NCI-H345 treated with DMSO at 0.1 percent for 48 hours (cell line): ENCODE measurements around the gene DSC3.
"Not testable (repeated sequence)": the region's sequence is repeated elsewhere in the genome, so short reads cannot be mapped to it uniquely, and the experiment has no call there.

ENCODE experiments used
- DNase-seq: peaks from one replicate; lab custom pipeline; 2025; ENCODE audit not compliant: unreplicated experiment; lab: John Stamatoyannopoulos, UW

The DSC3 gene

DNA sequence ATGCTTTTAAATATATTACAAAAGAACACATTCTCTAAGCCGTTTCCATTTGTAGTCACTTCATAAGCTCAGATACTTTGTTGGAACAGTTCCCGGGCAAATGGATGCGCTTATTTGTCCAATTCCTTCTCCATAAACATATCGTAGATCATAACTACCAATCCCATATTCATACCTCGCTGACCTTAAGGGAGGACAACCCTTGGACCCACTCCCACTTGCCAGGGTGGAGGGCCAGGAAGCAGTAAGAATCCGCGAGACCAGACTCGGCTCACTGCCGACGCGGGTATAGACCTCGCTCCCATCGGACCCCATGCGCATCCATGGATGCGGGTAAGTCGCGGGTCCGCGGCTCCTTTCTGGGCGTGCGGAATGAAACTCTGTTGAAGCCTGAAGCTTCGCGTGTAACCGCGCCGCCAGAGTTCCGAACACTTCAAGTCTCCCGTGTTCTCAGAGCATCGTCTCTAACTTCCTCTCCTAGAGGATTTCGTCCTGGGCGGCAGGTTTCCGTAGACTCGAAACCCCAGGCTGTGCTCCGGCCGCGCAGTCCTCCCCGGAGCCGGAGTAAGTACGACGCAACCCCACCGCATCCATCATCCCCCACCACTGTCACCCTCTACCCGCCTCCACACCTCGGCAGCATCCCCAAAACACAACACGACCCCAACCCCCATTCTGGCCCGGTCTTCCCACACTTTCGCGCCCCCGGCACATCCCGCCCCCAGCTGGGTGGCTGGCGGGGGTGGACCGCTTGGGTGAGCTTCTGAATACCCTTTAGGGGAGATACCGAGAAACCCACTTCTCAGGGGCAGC lies 1.1 kb downstream of the DSC3 start:
- DNase-seq = no peak

DNA sequence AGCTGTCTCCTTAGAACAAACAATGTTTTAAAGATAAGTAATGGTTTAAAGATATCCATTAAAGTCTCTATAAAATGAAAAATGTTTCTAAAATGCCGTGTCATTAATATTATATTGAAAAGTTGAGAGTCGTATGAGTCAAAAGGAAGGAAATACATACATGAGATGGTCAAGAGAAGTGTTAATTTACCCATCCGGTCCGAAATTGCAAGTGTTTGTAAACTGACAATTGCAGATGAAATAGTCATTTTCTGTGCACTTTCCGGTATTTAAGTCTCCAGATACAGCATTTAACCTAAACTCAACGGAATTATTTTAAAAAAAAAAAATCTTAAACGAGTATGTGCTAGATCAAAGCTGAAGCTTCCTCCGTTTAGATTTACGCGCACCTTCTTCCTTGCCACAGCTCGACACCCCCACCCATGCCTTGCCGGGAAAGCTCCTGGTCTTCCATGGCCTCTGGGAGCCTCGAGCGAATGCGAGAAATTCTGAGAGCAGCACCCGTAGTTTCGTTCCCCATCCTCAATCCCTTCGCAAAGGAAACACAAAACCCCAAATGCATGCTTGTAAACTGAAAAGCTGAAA lies 1.8 kb downstream of the DSC3 start:
- DNase-seq = no peak

DNA sequence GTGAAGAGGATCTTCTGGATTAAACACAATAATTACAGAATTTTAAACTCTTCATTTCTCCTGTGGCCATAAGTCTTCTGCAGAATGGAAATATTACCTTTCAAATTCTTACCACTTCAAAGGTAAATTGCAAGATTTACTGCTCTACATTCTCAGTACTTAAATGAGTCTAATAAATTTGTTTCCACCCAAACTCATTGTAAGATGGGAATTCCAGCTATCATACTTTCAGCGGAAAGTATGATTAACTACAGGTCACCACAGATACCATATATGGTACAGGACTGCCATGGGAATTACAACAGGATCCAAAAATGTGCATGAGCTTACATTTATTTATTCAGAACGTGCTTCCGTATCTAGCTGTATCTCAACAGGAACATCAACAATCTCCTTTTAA lies 3.1 kb downstream of the DSC3 start:
- no peak for DNase-seq

DNA sequence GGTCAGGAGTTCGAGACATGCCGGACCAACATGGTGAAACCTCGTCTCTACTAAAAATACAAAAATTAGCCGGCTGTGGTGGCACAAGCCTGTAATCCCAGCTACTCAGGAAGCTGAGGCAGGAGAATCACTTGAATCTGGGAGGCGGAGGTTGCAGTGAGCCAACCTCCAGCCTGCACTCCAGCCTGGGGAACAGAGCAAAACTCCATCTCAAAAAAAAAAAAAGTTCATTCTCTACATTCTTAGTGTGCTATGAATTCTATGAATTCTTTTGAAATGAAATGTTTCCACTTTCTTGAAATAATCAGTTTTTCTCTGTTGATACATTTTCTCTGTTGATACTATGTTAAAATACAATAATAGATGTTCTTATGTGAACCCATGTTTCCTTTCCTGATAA lies 4.9 kb downstream of the DSC3 start:
- not testable (repeated sequence) for DNase-seq

DNA sequence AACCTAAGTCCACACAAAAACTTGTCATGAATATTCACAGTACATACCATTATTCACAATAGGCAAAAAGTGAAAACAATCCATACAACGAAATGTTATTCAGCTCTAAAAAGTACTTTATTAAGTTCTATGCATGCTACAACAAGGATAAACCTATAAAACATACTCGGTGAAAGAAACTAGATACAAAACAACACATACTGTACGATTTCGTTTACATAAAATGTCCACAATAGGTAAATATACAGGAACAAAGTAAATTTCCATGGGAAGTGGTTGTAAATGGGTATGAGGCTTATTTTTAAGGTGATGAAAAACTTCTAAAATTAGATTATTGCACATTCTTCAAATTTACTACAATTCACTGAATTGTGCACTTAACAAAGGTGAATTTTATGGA lies 8.0 kb downstream of the DSC3 start:
- DNase-seq = no peak

DNA sequence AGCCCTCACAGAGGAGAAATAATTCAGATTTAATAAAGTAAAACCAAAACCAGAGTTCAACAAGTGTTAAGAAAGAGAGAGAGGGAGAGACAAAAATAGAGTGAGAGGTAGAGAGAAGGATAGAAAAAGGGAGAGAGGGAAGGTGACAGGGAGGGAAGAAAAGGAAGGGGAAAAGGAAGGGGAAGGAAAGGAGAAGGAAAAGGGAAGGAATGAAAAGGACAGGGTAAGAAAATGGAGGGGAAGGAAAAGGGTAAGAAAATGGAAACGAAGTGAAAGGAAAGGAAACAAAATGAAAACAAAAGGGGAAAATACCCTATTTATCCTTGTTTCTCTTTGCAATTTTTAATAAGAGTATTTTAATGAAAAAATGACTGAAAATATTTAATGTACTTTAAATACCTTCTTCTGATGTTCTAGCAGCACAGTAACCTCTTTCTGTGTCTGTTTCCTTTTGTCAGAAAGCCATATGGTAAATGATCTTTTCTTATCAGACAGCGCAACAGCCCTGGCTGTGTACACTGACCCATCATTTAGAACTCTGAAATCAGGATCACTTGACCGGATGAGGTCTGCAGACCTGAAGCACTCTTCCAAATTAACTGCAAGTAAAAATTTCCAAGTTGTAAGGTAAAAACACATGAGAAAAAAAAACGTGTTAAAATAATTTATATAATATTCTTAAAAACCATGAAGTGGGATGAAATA lies 11.8 kb downstream of the DSC3 start:
- DNase-seq = no peak

DNA sequence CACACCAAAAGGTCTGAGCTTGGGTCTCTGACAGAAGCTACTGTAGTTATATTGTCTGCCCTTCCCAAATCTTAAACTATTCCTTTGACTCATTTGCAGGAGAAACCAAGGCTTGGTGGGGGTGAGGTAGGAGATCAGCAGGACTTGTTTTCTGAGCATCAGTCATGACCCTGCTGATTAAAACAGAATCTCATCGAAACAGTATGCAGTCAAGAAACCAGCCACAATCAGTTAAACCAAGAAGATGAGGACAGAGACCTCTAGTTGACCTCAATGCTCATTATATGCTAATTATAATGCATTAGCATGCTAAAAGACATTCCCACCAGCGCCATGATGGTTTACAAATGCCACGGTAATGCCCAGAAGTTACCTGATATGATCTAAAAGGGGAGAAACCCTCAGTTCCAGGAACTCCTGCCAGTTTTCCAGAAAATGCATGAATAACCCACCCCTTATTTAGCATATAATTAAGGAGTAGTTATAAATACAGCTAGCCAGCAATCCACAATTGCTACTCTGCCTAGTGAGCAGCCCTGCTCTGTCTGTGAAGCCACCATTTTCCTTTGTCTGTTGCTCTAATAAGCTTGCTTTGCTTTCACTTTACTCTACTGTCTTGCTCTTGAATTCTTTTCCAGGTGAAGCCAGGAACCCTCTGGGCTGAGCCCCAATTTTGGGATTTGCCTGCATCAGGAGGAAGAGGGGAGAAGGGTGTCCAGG lies 26.7 kb downstream of the DSC3 start:
- no peak for DNase-seq

DNA sequence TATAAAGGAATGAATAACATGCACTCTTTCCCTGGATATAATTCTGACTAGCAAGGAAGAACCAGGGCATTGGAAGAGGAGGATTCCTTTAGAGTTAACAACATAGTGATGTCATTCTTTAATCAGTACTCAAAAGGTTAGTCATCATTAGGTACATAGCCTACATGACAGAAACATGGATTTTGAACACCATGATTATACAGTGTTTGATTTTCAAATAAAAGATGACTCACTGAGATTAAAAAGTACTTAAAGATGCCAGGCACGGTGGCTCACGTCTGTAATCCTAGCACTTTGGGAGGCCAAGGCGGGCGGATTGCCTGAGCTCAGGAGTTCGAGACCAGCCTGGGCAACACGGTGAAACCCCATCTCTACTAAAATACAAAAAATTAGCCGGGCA lies 31.1 kb downstream of the DSC3 start:
- not testable (repeated sequence) for DNase-seq

DNA sequence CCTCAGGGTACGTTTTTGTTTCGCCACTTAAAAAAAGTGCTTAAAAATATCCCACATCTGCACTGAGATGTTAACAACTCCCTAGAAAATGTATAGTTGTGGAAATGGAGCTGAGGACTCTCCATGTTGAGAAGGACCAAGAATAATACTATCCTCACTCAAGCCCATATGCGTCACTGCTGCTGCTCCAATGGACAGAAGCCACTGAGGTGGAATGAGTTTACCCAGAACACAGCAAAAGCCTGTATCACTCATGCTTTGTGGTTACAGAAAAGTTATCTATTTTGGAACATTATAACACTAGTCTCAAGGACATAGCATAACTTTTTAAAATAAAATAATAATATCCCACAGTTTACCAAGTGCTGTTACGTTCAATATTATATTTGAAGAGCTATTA lies 31.9 kb downstream of the DSC3 start:
- DNase-seq = no peak

DNA sequence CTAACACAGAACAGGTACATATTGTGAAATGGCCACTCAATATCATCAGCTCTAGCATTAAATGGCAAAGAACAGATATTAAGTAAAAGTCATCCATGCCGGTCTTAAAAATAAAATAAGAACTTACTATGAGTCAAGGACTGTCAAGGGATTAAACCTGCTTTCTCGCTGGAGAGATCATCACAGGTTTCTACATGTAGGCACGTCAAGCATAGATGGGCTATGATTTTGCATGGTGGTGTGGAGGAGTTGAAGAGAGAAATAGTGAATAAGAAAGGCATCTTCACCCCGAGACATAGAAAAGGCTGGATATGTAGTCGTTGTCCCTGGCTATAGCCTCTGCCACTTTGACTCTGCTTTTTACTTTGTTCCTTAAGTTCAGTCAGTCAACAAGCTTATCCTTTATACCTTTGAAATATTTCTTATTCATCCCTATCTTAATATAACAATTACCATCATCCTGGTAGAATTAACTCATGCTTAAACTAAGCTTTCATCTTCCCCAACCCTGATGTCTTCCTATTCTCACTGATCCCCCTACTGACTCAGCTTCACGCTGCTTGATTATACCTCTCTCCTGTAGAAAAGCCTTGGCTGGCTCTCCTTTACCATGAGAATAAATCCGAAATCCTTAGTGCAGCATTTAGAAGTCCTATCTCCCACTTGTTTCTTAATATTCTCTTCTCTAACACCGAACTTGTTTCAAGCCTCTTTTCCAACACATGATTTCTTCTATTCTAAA lies 42.5 kb downstream of the DSC3 start:
- no peak for DNase-seq

DNA sequence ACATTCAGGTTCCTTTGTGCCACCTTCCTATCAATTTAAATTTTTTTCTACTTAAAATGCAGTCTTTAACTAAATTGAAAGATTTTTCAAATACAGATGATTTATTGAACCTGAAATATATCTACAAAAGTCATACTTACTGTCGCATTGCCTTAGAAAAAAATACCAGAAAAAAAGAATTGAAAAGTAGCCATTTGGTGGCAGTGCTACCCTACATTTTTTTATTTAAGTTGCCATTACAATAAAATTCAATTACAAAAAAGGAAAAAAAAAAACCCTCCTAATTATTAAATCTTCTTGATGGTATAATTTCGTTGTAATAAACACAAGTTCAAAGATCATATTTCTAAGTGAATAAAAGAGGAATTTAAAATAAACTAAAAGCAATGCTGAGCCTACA lies 43.4 kb downstream of the DSC3 start:
- no peak for DNase-seq

DNA sequence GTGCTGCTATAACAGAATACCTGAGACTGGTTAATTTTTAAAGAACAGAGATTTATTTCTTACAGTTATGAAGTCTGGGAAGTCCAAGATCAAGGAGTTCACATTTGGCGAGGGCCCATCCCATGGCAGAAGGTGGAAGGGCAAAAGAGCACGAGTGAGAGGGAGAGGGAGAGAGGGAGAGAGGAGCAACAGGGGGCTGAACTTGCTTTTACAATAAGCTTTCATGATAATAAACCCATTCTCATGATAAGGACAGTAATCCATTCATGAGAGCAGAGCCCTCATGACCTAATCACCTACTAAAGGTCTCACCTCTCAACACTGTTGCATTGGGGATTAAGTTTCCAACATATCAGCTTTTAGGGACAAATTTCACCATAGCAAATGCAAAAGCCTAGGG lies 45.3 kb downstream of the DSC3 start:
- DNase-seq = no peak

DNA sequence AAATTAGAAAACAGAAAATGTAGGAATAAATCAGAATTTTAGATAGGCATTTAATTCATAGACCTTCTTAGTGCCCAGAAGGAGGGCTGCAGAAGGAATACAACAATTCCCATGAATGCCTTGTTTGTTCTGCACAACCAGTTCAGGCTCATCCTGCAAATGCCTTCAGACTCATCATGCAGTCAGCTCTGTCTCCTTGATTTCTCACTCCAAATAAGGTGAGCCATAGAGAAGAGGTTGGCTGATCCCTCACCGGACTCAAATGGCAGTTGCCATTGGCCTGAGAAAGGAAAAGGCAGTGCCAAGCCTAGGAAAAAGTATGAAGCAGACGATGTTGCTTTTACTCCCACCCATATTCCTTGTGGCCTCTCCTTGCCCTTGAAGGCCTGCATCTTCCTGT lies 50.3 kb downstream of the DSC3 start:
- DNase-seq = no peak

DNA sequence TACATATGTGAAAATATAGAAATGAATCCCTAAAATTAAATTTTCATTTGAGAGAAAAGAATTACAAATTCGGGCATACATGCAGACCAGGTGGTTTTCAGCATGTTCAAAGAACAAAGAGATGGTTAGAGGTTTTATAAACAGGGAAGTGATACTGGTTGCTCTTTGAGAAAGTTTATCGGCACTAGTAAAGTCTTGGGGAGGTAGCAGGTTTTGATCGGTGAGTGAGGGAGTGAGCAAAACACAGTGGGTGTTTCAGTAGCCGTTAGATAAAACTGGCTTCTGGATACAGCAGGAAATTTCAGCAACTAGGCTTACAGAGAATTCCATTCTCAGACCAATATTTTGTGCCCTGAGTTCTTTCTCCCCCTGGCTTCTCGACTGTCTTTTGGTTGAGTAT lies 51.1 kb downstream of the DSC3 start:
- no peak for DNase-seq

DNA sequence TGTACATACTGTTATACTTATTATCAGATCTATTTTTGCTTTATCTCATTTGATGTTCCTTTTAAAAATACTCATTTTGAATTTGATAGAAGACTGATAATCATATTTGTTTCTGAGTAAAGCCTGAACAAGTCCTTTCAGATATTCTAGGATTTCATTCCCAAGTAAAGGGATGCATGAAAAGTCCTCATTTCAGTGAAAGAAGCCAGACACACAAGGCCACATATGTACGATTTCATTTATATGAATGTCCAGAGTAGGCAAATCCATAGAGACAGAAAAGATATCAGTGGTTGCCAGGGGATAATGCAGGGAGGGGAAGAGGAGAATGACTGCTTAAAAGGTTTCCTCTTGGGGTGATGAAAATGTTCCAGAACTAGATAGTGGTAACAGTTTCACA lies 53.4 kb downstream of the DSC3 start:
- no peak for DNase-seq

DNA sequence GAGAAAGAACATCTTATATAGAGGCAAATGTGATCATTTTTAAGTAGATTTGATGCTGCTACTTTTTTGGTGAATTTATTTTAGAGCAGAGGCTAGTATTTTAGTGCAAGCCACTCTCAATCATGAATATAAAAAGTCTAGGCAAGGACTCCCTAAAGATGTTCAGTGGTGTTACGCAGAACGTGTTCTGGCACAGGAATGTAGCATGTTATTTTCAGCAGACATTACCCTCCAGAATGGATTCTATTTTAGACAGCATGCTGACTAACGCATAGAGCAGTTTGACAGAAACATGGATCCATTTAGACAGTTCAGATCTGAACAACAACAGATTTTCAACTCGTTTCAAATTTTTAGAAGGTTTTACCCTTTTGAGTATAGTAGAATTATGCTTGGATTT lies 54.1 kb downstream of the DSC3 start:
- DNase-seq = no peak

DNA sequence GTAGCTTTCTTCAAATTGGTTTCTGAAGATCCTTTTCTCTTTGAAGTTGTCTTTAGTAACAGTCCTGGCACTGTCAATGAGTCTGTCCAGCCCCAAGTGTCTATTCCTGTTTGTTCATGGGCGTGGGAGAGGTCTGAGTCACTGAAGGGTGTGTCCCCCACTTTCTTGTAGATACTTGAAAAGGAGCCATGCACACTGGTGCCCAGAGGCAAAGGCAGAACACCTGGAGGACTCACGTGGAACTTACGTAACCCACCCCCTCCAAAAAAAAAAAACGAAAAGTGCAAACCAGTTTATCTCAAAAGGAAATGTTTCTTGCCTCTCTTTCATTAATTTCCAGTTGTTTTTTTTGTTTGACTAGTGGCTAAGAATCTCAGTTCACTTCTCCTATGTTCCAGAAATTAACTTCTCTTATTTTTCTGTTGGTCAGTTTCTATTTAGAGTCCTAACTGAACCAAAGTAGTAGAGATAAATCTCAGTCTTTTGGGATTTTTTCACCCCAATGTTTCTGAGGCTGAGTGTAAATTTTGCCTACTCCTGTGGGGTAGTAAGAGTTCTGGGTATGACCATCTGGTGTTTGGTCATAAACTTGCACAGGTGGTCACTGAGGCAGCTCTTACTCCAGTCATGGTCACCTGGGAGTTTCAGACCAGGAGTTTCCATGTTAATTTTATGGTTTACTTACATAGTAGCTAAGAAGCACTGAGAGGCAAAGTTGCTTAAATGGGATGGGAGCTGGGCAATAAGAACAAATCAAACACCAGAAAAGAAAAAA lies 54.9 kb downstream of the DSC3 start:
- no peak for DNase-seq

DNA sequence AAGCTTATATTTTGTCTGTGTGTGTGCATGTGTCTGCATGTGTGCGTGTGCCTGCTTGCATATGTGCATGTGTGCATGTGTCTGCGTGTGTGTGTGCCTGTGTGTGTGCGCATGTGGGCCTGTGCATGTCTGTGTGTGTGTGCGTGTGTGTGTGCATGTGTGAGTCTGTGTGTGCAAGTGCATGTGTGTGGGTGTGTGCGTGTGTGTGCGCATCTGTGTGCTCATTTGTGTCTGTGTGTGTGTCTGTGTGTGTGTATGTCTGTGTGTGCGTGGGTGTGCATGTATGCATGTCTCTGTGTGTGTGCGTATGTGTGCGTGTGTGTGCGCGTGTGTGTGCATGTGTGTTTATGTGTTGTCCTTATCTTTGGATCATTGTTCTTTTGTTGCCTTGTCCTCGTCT lies 56.8 kb downstream of the DSC3 start:
- no peak for DNase-seq

DNA sequence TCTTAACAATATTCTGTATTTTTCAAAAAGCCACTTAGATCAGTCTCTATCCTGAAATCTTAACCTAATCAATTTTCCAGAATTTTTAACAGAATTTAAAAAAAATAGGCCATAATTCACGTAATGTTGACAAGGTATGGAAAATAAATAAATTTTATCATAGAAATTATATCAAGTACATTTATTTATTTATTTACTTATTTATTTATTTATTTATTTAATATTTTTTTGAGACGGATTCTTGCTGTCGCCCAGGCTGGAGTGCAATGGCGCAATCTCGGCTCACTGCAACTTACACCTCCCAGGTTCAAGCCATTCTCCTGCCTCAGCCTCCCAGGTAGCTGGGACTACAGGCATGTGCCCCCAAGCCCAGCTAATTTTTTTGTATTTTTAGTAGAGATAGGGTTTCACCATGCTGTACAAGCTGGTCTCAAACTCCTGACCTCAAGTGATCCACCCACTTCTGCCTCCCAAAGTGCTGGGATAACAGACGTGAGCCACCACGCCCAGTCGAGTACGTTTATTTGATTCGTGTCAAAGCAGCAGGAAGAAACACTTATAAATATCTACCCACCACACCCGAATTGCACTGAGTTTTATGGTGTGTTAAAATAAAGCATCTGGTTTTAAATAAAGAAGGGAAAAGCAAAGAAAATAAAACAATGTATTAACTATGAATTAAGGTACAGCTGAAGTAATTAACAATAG lies 60.1 kb downstream of the DSC3 start:
- DNase-seq = no peak

DNA sequence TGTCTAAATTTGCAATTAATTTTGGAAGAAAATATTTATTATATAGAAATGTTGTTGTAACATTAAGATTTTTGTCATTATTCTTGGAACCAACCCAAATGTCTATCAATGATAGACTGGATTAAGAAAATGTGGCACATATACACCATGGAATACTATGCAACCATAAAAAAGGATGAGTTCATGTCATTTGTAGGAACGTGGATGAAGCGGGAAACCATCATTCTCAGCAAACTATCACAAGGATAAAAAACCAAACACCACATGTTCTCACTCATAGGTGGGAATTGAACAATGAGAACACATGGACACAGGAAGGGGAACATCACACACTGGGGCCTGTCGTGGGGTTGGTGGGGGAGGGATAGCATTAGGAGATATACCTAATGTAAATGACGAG lies 64.5 kb downstream of the DSC3 start:
- not testable (repeated sequence) for DNase-seq
